GM15510 (cell line): ENCODE data around the gene TXNRD3.

Experiments used
- POLR2A ChIP-seq: IDR thresholded peaks from 3 replicates; pipeline ENCODE4 v1.6.1; 2011; ENCODE audit warnings: borderline replicate concordance; ENCODE audit not compliant: insufficient read length; ENCODE audit errors: extremely low read depth

The TXNRD3 gene

DNA sequence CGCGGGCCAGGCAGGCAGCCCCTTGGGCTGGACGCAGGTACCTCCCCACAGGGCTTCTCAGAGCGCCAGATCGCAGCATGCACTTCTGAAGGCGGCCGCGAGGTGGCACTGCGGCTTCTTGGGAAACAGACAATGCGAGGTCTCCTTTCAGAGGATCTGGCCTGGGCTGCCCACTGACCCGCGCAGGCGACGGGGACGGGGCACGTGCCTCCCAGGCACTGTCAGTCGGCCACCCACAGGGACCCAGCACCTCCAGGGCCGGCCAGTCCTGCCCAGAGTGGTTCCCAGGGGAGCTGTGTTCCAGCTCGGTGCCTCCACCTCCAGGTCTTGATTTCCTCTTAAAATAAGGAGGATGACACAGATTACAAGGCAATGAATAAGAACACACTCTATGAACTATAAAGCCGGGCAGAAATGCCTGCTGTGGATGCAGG, 24.4 kb upstream of the TXNRD3 start:
- TF ChIP-seq POLR2A: no peak

DNA sequence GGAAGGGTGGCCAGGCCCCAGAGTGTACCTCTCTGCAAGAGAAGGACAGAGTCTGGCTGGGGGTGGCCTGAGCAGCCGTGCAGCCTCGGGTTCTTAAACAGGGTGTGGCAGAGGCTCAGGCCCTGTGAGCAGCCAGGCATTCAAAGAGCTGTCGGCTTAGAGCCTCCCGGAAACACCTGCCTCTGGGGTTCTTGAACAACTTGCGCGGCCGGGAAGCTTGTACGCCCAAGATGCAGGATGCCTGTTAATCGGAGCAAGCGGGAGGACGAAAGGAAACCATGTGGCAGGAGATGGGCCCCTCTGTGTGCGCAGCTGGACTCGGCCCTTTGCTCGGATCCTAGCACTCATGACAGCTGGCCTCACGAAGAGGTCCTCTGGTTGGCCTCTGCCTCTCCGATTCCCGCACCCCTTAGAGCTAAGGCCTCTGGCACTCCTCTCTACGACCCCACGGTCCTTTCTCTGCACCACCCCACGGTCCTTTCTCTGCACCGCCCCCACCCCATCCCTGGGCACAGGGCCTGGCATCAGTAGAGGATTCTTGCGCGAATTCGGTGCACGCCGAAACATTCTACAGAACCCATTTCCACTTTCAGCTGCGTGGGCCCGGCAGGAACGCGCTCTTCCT, 23.9 kb upstream of the TXNRD3 start:
- no peak for TF ChIP-seq POLR2A

DNA sequence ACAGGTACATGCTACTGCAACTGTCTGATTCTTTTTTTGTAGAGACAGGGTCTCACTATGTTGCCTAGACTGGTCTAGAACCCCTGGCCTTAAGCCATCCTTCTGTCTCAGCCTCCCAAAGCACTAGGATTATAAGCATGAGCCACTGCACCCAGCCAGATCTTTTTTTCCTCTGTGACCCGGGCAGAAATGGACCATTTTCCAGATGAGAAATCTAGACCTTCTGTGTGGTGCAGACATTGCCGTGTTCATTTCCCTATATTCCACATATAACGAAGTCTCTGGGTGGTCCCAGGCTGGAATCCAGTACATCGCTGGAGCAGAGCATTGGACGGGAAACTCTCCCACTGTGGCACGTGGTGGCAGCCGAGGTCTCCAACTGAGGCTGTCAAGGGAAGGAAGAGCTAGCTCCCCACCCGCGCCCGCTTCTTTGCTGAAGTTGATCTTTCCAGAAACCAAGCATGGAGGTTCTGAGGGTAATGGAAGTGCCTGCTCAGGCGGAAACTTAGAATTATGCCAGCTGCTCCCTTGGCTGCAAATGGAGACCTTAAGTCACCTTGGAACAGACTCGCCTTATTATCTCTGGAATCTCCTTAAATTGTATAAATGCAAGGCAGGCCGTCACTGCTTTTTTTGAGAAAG, 23.1 kb upstream of the TXNRD3 start:
- TF ChIP-seq POLR2A: no peak

DNA sequence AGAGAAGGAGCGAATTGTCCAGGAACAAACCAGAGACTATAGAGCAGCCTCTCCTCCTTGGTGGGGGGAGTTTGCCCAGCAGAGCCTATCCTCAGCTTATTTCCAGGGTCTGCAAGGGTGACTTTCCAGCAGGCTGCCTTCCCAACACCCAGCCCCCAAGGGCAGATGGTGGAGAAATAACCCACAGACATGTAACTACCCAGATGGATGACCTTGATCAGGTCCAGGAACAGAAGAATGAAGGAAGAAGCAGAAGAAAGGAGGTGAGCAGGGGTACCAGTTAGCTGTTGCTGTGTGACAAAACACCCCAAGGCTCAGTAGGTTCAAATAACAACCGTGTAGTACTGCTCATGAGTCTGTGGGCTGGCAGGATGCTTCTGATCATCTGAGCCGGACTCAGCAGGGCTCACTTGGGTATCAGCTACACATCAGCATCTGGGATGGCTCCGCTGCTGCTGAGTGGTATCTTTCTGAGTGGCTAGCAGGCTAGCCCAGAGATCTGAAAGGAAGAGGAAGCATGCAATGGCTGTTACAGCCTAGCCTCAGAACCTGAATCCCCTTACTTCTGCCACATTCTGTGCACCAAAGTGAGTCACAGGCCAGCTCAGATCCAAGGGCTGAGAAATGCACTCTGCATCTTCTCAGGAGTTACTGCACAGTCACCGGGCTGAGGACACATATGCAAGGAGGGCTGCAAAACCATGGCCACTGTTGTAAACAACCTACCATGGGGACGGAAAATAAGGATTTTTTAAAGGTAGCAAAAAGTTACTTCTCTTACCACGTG, 22.2 kb upstream of the TXNRD3 start:
- no peak for TF ChIP-seq POLR2A

DNA sequence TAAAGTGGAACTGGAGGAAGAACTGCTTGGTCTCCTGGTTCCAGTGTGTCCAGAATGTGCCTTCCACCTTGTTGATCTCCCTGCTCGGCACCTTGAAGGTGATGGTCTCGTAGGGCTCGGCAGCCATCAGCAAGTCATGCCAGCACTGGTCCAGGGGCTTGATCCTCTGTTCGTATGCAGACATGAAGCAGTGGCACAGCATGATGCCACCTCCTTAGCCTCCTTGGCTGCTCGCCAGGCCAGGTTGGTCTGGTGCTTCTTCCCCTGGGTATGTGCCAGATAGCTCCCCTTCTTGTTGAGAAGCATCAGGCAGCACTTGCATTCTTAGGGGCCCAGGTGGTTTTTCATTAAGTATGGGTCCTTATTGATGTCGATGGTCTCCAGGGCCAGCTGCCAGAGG, 17.8 kb upstream of the TXNRD3 start:
- no peak for TF ChIP-seq POLR2A

DNA sequence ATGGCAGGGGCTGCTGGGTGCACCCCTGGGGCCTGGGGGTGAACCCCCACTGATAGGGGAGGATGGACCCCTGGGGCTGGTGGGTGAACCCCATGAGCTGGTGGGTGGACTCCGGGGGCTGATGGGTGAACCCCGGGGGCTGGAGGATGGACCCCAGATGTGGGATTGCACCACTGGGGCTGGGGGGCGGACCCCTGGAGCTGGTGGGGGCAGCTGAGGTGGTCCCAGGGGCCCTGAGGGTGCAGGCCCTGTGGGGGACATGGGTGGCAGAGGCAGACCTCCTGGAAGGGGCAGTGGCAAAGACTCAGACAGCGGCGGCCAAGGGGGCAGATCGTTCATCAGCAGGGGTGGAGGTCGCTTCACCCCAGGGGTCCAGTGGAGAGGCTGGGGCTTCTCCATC, 17.4 kb upstream of the TXNRD3 start:
- no peak for TF ChIP-seq POLR2A

DNA sequence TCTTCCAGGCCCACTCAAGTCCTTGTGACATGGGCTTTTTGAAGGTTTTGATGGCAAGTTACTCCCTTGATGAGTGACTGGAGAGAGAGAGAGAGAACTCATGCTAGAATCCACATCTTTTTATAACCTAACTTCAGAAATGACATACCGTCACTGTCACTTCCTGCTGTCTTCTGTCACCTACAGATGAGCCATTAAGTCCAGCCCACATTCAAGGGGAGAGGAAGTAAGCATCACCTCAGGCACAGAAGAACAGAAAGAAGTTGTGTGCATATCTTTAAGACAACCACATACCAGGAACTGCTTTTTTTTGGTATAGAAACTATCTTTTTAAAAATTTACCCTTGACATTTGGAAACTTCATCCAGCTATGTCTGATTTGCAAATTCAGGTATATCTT, 16.6 kb upstream of the TXNRD3 start:
- TF ChIP-seq POLR2A: no peak

DNA sequence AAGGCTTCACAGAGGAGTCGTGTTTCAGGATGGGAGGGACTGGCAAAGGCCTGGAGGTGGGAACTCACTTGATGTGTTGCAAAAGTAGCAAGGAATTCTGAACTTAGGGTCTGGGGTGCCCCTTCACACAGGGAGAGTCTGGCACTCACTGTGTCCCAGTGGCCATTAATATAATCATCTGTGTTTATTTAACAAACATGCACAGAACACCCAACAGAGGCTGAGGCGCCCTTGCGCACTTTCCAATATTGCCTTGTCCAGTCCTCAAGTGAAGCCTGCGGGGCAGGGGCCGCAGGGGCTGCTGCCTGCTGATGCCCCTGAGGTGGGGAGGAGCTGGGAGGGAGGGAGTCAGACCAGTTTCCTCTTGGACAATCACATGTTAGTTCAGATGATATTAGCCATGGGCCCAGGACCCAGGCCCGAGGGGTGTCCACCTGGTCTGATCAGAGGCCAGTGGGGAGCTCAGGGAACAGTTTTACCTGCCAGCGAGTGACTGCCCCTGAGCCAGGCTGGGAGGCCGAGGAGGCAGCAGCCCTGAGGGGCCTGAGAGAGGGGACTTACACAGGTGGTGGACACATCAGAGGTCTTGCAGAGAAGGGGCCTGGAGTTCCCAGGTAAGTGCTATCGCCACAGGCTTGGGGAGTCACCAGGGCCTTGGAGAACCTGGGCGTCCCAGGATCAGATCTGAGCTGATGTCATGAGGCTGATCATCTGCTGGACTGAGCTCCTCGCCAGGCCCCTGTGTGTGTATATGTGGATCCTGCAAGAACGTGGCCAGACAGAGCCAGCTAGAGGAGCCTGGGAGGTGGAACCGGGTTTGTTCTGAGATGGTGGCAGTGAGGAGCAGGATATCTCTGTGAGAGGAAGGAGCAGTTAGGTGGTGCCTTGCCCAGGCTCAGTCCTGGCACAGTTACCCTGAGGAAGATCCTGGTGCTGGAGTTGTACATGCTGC, 13.8 kb upstream of the TXNRD3 start:
- no peak for TF ChIP-seq POLR2A

DNA sequence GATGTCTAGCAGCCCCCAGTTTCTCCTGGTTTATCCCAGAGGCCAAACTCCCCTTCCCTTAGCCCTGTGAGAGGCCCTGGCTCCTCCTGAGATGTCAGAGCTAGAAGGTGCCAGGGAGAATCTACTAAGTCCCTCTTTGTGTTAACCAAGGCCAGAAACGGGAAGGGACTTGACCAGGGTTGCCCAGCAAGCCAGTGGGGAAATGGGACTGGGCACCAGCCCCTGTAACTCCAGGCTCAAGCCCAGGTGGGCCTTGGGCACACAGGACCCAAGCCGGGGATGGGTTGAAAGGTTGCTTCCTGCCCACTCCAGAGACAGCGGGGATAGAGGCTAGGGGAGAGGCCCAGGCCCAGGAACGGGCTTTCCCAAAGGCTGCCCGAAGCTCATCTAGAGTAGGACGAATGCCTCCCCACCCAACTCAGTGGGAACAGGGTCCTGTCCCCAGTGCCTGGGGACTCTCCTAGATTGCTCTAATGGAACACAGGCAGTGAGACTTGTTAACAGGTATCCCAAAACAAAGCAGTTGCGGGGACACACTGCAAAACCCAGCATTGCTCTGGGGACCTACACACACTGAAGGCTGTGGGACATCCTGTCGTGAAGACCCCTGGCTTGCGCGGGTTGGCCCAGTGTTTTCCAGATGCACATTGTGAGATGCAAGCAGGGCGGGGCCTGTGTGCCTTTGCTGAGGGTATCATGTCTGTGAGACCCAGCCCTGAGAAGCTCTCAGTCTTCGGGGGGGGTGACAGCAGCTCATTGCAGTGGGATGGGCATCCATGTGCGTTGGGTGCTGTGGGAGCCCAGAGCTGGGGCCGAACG, 12.9 kb upstream of the TXNRD3 start:
- no peak for TF ChIP-seq POLR2A

DNA sequence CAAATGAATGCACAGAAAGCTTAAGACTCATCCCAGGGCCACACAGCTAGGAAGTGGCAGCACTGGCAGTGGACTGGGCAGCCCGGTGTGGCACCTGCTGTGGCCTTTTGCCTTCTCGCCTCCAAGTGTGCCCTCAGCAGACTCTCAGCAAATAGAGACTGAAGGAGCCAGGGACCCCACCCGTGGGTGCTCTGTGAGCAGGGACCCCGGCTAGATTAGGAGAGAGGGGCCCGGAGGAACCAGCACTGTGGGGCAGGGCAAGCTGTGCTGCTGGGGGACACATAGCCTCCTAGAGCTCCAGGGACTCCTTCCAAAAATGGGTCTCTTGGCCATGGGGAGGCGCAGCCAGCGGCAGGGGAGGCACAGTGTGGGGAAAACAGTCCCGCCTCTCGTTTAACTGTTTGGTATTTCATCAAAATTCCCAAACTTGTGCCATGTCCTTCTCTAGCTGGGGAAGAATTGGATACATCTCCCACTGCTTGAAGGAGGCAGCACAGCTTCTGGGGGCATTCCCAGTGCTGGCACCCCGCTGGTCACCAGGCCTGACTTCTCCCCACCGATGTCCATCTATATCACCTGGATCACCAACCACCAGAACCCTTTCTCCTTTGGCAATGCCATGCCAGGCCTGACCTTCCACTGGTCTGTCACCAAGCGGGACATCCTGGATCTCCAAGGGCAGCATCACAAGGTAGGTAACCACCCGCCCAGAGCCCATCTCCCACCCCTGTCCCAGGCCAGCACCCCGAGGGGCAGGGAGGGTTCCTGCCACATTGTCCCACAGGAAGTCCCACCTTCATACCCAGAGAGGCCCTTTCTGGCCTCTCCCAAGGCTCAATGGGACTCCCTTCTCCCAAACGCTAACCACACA, 12.0 kb upstream of the TXNRD3 start:
- no peak for TF ChIP-seq POLR2A

DNA sequence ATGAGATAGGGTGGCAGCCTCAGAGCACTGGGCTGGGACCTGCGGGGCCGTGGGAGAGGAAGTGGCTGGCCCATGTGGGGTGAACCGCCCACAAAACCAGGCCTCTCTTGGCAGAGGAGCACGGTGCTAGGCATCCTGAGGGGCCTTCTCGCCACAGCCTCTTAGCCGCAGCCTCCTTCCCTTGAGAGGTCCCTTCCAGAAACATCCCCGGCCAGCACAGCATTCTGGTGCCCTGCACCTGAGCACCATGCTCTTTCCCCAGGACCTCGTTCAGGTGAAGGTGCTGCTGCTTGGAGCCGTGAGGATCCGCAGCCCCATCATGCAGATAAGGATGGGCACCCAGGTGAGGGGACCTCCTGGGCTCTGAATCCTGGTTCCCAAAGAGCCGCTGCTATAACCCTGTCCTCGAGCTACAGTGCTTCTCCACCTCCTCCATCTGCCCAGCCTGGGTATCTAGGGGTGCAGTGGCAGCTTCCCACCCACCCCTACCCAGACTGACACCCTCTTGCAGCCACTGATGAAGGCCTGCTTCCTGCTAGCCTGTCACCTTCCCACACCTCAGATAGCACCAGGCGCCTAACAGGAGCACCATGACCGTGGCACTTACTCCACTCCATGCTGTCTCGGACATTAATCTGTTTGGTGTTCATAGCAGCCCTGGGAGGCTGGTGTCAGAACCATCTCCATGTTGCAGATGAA, 11.2 kb upstream of the TXNRD3 start:
- no peak for TF ChIP-seq POLR2A

DNA sequence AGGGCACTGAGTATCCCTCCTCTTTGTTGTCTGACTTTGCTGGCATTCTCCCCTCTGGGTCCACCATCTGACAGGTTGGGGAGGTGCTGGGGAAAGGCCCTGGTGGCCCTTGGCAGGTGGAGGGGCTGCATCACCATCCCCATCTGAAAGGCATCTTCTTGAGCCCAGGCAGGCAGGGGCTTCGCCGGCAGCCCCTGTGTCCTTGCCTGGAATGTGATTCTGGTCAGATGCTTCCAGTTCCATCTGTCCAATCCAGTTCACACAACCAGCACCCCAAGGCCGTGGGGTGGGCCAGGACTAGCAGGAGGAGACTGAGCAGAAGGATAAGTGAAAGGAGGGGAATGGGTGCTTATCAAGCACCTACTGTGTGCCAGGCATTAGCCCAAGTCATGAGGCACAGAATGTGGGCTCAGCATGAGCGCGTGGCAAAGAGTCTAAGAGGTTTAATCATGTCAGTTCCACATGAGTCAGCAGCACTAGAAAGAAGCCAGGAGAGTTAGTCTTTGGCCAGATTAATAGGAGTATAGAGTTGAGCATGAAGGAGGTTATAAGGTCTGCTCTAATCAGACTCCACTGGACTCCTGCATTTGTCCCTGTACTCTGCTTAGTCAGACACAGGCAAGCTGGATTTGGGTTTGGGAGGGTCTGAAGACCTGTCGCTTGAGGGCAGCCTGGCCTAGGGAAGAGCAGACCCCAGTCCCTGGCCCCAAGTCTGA, 10.5 kb upstream of the TXNRD3 start:
- no peak for TF ChIP-seq POLR2A
